ENCODE results near the gene NTN4. TPM values are rescaled to one million over a fixed set of nuclear protein-coding genes. Genes with fewer than 3 reads are reported as not detected.
"Not testable (repeated sequence)": the region's sequence is repeated elsewhere in the genome, so short reads cannot be mapped to it uniquely, and the experiment has no call there.

NTN4 gene
- total and polyA plus RNA-seq, 4 donors, result 19.5 to 68.9 (median 63.8) TPM

- Histone ChIP-seq H3K9me3 (ENCODE audit: control insufficient read depth, low read length) (no peaks in the 10 kb centered on the region), H3K27ac (ENCODE audit: low read depth in 1 of 2, low read length in 2 of 2) (no peak overlapping the region), H3K36me3 (ENCODE audit: control insufficient read depth in 1 of 2, insufficient read depth in 2 of 2, low read length in 1 of 2) (no peaks in the 10 kb centered on the region), H3K27me3 (ENCODE audit: control insufficient read depth in 1 of 2, insufficient read depth in 2 of 2, low read length in 1 of 2) (no peaks in the 10 kb centered on the region), H3K4me1 (ENCODE audit: control insufficient read depth in 1 of 2, insufficient read depth in 2 of 2, low read length in 2 of 2) (no peaks in the 10 kb centered on the region), H3K4me3 (ENCODE audit: low read length in 2 of 2) (no peak overlapping the region)
- WGBS, 2 donors, result 0% methylated on average over 1 of the region's 1 CpG
- intact Hi-C loops (cut with DNase I), result loop anchor here in 1 of 2 donors (5.0 kb wide), 1 partner anchor 177 kb away; the partner anchor contains the start of gene HAL
- DNase-seq (no peak), ATAC-seq (ENCODE audit: low FRiP score) (no peak)
These were observed 29.6 kb upstream of the NTN4 start for GRCh38 chr12:95820096-95820703.

GRCh38 chr12:95815632-95816212 lies 25.2 kb upstream of the NTN4 start:
- no peak for ATAC-seq (ENCODE audit: low FRiP score)
- no peak overlapping the region for H3K4me3 ChIP-seq (ENCODE audit: low read length in 2 of 2)
- H3K36me3 ChIP-seq (ENCODE audit: control insufficient read depth in 1 of 2, insufficient read depth in 2 of 2, low read length in 1 of 2), result no peaks in the 10 kb centered on the region
- 20 to 29% methylated on average over 5 of the region's 5 CpGs for WGBS, 2 donors
- intact Hi-C loops (cut with DNase I), result loop anchor here (2.0 to 5.0 kb wide), 4 partner anchors 193 to 235 kb away; no protein-coding TSS in a partner anchor
- no peak for DNase-seq
- no peaks in the 10 kb centered on the region for H3K4me1 ChIP-seq (ENCODE audit: control insufficient read depth in 1 of 2, insufficient read depth in 2 of 2, low read length in 2 of 2)
- no peaks in the 10 kb centered on the region for H3K27me3 ChIP-seq (ENCODE audit: control insufficient read depth in 1 of 2, insufficient read depth in 2 of 2, low read length in 1 of 2)
- H3K27ac ChIP-seq (ENCODE audit: low read depth in 1 of 2, low read length in 2 of 2), result no peak overlapping the region
- H3K9me3 ChIP-seq (ENCODE audit: control insufficient read depth, low read length), result no peaks in the 10 kb centered on the region

GRCh38 chr12:95812155-95812554 lies 21.6 kb upstream of the NTN4 start:
- WGBS, 2 donors, result 91 to 94% methylated on average over 4 of the region's 4 CpGs
- ATAC-seq (ENCODE audit: low FRiP score); H3K27ac ChIP-seq (ENCODE audit: low read depth in 1 of 2, low read length in 2 of 2); H3K36me3 ChIP-seq (ENCODE audit: control insufficient read depth in 1 of 2, insufficient read depth in 2 of 2, low read length in 1 of 2); intact Hi-C loops (cut with DNase I); DNase-seq; H3K9me3 ChIP-seq (ENCODE audit: control insufficient read depth, low read length); H3K27me3 ChIP-seq (ENCODE audit: control insufficient read depth in 1 of 2, insufficient read depth in 2 of 2, low read length in 1 of 2); H3K4me3 ChIP-seq (ENCODE audit: low read length in 2 of 2); H3K4me1 ChIP-seq (ENCODE audit: control insufficient read depth in 1 of 2, insufficient read depth in 2 of 2, low read length in 2 of 2): not testable (repeated sequence)

GRCh38 chr12:95810411-95810810 lies 19.8 kb upstream of the NTN4 start:
- 85 to 88% methylated on average over 2 of the region's 2 CpGs for WGBS, 2 donors

GRCh38 chr12:95809000-95809680 lies 18.6 kb upstream of the NTN4 start:
- H3K27ac ChIP-seq (ENCODE audit: low read depth in 1 of 2, low read length in 2 of 2), result no peak overlapping the region
- DNase-seq, result no peak
- no peaks in the 10 kb centered on the region for H3K36me3 ChIP-seq (ENCODE audit: control insufficient read depth in 1 of 2, insufficient read depth in 2 of 2, low read length in 1 of 2)
- intact Hi-C loops (cut with DNase I), result no loop called here
- peaks cover 0 to 3% of the 10 kb centered on the region in 2 donors for H3K4me1 ChIP-seq (ENCODE audit: control insufficient read depth in 1 of 2, insufficient read depth in 2 of 2, low read length in 2 of 2)
- H3K4me3 ChIP-seq (ENCODE audit: low read length in 2 of 2), result no peak overlapping the region
- H3K27me3 ChIP-seq (ENCODE audit: control insufficient read depth in 1 of 2, insufficient read depth in 2 of 2, low read length in 1 of 2), result no peaks in the 10 kb centered on the region
- ATAC-seq (ENCODE audit: low FRiP score), result no peak
- 86 to 89% methylated on average over 7 of the region's 7 CpGs for WGBS, 2 donors
- H3K9me3 ChIP-seq (ENCODE audit: control insufficient read depth, low read length), result no peaks in the 10 kb centered on the region

More at GRCh38 chr12:95810411-95810810, 19.8 kb upstream of the NTN4 start:
- Histone ChIP-seq H3K9me3 (ENCODE audit: control insufficient read depth, low read length) (no peaks in the 10 kb centered on the region), H3K4me1 (ENCODE audit: control insufficient read depth in 1 of 2, insufficient read depth in 2 of 2, low read length in 2 of 2) (peaks cover 0 to 3% of the 10 kb centered on the region in 2 donors), H3K4me3 (ENCODE audit: low read length in 2 of 2) (no peak overlapping the region), H3K36me3 (ENCODE audit: control insufficient read depth in 1 of 2, insufficient read depth in 2 of 2, low read length in 1 of 2) (no peaks in the 10 kb centered on the region), H3K27ac (ENCODE audit: low read depth in 1 of 2, low read length in 2 of 2) (no peak overlapping the region), H3K27me3 (ENCODE audit: control insufficient read depth in 1 of 2, insufficient read depth in 2 of 2, low read length in 1 of 2) (no peaks in the 10 kb centered on the region)
- DNase-seq, result no peak
- no peak for ATAC-seq (ENCODE audit: low FRiP score)
- intact Hi-C loops (cut with DNase I), result no loop called here

GRCh38 chr12:95808146-95808545 lies 17.6 kb upstream of the NTN4 start:
- DNase-seq (no peak), ATAC-seq (ENCODE audit: low FRiP score) (no peak)
- H3K27ac ChIP-seq (ENCODE audit: low read depth in 1 of 2, low read length in 2 of 2), result no peak overlapping the region
- H3K9me3 ChIP-seq (ENCODE audit: control insufficient read depth, low read length), result no peaks in the 10 kb centered on the region
- H3K4me3 ChIP-seq (ENCODE audit: low read length in 2 of 2), result no peak overlapping the region
- H3K4me1 ChIP-seq (ENCODE audit: control insufficient read depth in 1 of 2, insufficient read depth in 2 of 2, low read length in 2 of 2), result peaks cover 0 to 3% of the 10 kb centered on the region in 2 donors
- H3K36me3 ChIP-seq (ENCODE audit: control insufficient read depth in 1 of 2, insufficient read depth in 2 of 2, low read length in 1 of 2), result no peaks in the 10 kb centered on the region
- intact Hi-C loops (cut with DNase I), result no loop called here
- no peaks in the 10 kb centered on the region for H3K27me3 ChIP-seq (ENCODE audit: control insufficient read depth in 1 of 2, insufficient read depth in 2 of 2, low read length in 1 of 2)
- 92 to 96% methylated on average over 7 of the region's 7 CpGs for WGBS, 2 donors

GRCh38 chr12:95805864-95806671 lies 15.5 kb upstream of the NTN4 start:
- ATAC-seq (ENCODE audit: low FRiP score), result peak; percentile 83
- no peak overlapping the region for H3K4me3 ChIP-seq (ENCODE audit: low read length in 2 of 2)
- DNase-seq, result no peak
- intact Hi-C loops (cut with DNase I), result no loop called here
- no peaks in the 10 kb centered on the region for H3K27me3 ChIP-seq (ENCODE audit: control insufficient read depth in 1 of 2, insufficient read depth in 2 of 2, low read length in 1 of 2)
- H3K4me1 ChIP-seq (ENCODE audit: control insufficient read depth in 1 of 2, insufficient read depth in 2 of 2, low read length in 2 of 2), result peaks cover 0 to 3% of the 10 kb centered on the region in 2 donors
- H3K9me3 ChIP-seq (ENCODE audit: control insufficient read depth, low read length), result no peaks in the 10 kb centered on the region
- peak overlapping the region; percentile 75 to 96 for H3K27ac ChIP-seq (ENCODE audit: low read depth in 1 of 2, low read length in 2 of 2)
- 3% methylated on average over 5 of the region's 5 CpGs for WGBS, 2 donors
- no peaks in the 10 kb centered on the region for H3K36me3 ChIP-seq (ENCODE audit: control insufficient read depth in 1 of 2, insufficient read depth in 2 of 2, low read length in 1 of 2)

- Histone ChIP-seq H3K27me3 (ENCODE audit: control insufficient read depth in 1 of 2, insufficient read depth in 2 of 2, low read length in 1 of 2) (no peaks in the 10 kb centered on the region), H3K4me3 (ENCODE audit: low read length in 2 of 2) (no peak overlapping the region), H3K4me1 (ENCODE audit: control insufficient read depth in 1 of 2, insufficient read depth in 2 of 2, low read length in 2 of 2) (peaks cover 0 to 3% of the 10 kb centered on the region in 2 donors), H3K9me3 (ENCODE audit: control insufficient read depth, low read length) (no peaks in the 10 kb centered on the region), H3K27ac (ENCODE audit: low read depth in 1 of 2, low read length in 2 of 2) (no peak overlapping the region), H3K36me3 (ENCODE audit: control insufficient read depth in 1 of 2, insufficient read depth in 2 of 2, low read length in 1 of 2) (no peaks in the 10 kb centered on the region)
- 61 to 75% methylated on average over 3 of the region's 3 CpGs for WGBS, 2 donors
- intact Hi-C loops (cut with DNase I), result loop anchor here in 1 of 2 donors (5.0 kb wide), 1 partner anchor 102 kb away; no protein-coding TSS in a partner anchor
- no peak for DNase-seq
- ATAC-seq (ENCODE audit: low FRiP score), result no peak
These were observed 13.7 kb upstream of the NTN4 start for GRCh38 chr12:95804291-95804690.

Data from aorta (tissue), 5 donors.